Endothelial cell of umbilical vein (primary cell): ENCODE data around the gene INTS2. TPM values are rescaled to one million over a fixed set of nuclear protein-coding genes. Genes with fewer than 3 reads are reported as not detected.

Experiments used
- BruUV-seq: library from RNA; stranded (reverse); fragments of 400-500 nt; replicated peaks from 2 replicates; lab custom pipeline; 2021; lab: Mats Ljungman, UMichigan
- CTCF ChIA-PET: fragments of 300-600, 350-600 bp; sonication (Branson Sonifier 250); formaldehyde crosslinking; loops from one replicate; lab custom pipeline; 2021; ENCODE audit warnings: antibody characterized with exemption, inconsistent platforms; lab: Charles Lee
- POLR2A ChIA-PET: fragments of 300-600, 350-600 bp; sonication (Branson Sonifier 250); formaldehyde crosslinking; loops from one replicate; lab custom pipeline; 2021; ENCODE audit warnings: antibody characterized with exemption, inconsistent platforms; lab: Charles Lee
- DNase-seq: peaks from one replicate; pipeline ENCODE4 v3.0.0-alpha.2; 2011; ENCODE audit warnings: low read depth, low spot score
- FAIRE-seq: peaks from 2 replicates; lab custom pipeline; 2011; peaks lifted over from hg19 to GRCh38; lab: Jason Lieb, UNC
- H2AFZ ChIP-seq: 2 replicates; pipeline ENCODE4 v1.6.0; 2012; ENCODE audit warnings: low read depth, low read length, control low read depth, inconsistent platforms
- H3K27ac ChIP-seq: 2 replicates; pipeline ENCODE4 v1.5.1; 2011; ENCODE audit warnings: low read depth, mild to moderate bottlenecking, control low read depth, low read length, moderate library complexity; ENCODE audit not compliant: insufficient read depth
- H3K27me3 ChIP-seq, 2 experiments: 2 replicates each; pipeline versions ENCODE4 v1.6.0 to v1.6.1; 2011; ENCODE audit warnings: low read length in 2 of 2, mixed read lengths in 1 of 2; ENCODE audit not compliant: control insufficient read depth in 2 of 2, insufficient read depth in 2 of 2
- H3K36me3 ChIP-seq, 2 experiments: 2 replicates in 1 of 2; 3 replicates in 1 of 2; pipeline ENCODE4 v1.5.1; 2011; ENCODE audit warnings: low read length in 2 of 2, mild to moderate bottlenecking in 1 of 2, moderate library complexity in 1 of 2; ENCODE audit not compliant: control insufficient read depth in 2 of 2, insufficient read depth in 2 of 2; ENCODE audit errors: extremely low read depth in 1 of 2
- H3K4me1 ChIP-seq: 3 replicates; pipeline ENCODE4 v1.5.1; 2011; ENCODE audit warnings: mild to moderate bottlenecking, low read length; ENCODE audit not compliant: control insufficient read depth, insufficient read depth; ENCODE audit errors: extremely low read depth
- H3K4me2 ChIP-seq: 2 replicates; pipeline ENCODE4 v1.6.1; 2011; ENCODE audit warnings: low read length, control low read depth, mixed read lengths; ENCODE audit not compliant: insufficient read depth
- H3K4me3 ChIP-seq, 3 experiments: fragments of 200-600 bp in 1 of 3; sonication (generic), shearing (Covaris generic) in 1 of 3; replicated peaks in 1 of 3; 2 replicates each; pipeline ENCODE4 v1.5.1; 2011 to 2016; ENCODE audit warnings: control low read depth in 3 of 3, low read length in 3 of 3, mild to moderate bottlenecking in 2 of 3, inconsistent platforms in 1 of 3, low read depth in 1 of 3, moderate library complexity in 1 of 3; ENCODE audit not compliant: insufficient read depth in 1 of 3
- H3K79me2 ChIP-seq: 2 replicates; pipeline ENCODE4 v1.6.0; 2012; ENCODE audit warnings: low read length, inconsistent platforms; ENCODE audit not compliant: control insufficient read depth, insufficient read depth
- H3K9ac ChIP-seq: replicated peaks from 2 replicates; pipeline ENCODE3; 2011; ENCODE audit warnings: low read length, control low read depth; ENCODE audit not compliant: insufficient read depth; ENCODE audit errors: extremely low read depth
- H3K9me1 ChIP-seq: replicated peaks from 3 replicates; pipeline ENCODE4 v1.6.0; 2011; ENCODE audit warnings: mild to moderate bottlenecking, low read length; ENCODE audit not compliant: control insufficient read depth, insufficient read depth; ENCODE audit errors: extremely low read depth
- H3K9me3 ChIP-seq: replicated peaks from 2 replicates; pipeline ENCODE4 v1.5.1; 2012; ENCODE audit warnings: low read length, inconsistent platforms; ENCODE audit not compliant: control insufficient read depth, insufficient read depth
- H4K20me1 ChIP-seq: replicated peaks from 2 replicates; pipeline ENCODE3; 2011; ENCODE audit warnings: mild to moderate bottlenecking, low read length; ENCODE audit not compliant: control insufficient read depth, insufficient read depth; ENCODE audit errors: extremely low read depth
- EZH2 ChIP-seq: IDR thresholded peaks from 2 replicates; pipeline ENCODE4 v1.6.1; 2012; ENCODE audit warnings: borderline replicate concordance, low read depth, mild to moderate bottlenecking, moderate library complexity, low read length, inconsistent platforms; ENCODE audit not compliant: severe bottlenecking
- FOS ChIP-seq: IDR thresholded peaks from 2 replicates; pipeline ENCODE4 v1.6.1; 2011; ENCODE audit warnings: mild to moderate bottlenecking, low read length, moderate library complexity, borderline replicate concordance; ENCODE audit not compliant: insufficient read depth
- GATA2 ChIP-seq: IDR thresholded peaks from 2 replicates; pipeline ENCODE4 v1.7.0; 2011; ENCODE audit warnings: low read depth, mild to moderate bottlenecking, moderate library complexity, mixed read lengths, low read length; ENCODE audit not compliant: insufficient read length, insufficient read depth
- JUN ChIP-seq: IDR thresholded peaks from 2 replicates; pipeline ENCODE4 v1.6.1; 2011; ENCODE audit warnings: borderline replicate concordance, low read depth; ENCODE audit not compliant: insufficient read length, insufficient read depth
- MAX ChIP-seq: IDR thresholded peaks from 2 replicates; pipeline ENCODE4 v1.6.1; 2011; ENCODE audit not compliant: insufficient read depth, insufficient read length
- MYC ChIP-seq: IDR thresholded peaks from one replicate; pipeline ENCODE4 v1.6.1; 2011; ENCODE audit warnings: mild to moderate bottlenecking, low read depth, low read length
- POLR2A ChIP-seq: IDR thresholded peaks from 2 replicates; pipeline ENCODE4 v1.6.1; 2012; ENCODE audit warnings: low read depth, mild to moderate bottlenecking, control low read depth, low read length
- POLR2AphosphoS5 ChIP-seq: IDR thresholded peaks from 2 replicates; pipeline ENCODE4 v1.6.1; 2012; ENCODE audit warnings: low read depth, mild to moderate bottlenecking, control low read depth, low read length, moderate library complexity; ENCODE audit not compliant: insufficient read depth
- dilution Hi-C: fragments of 300-500 bp; cut with MboI; formaldehyde crosslinking; loops from one replicate; pipeline ENCODE4 v1.15.0; 2019; ENCODE audit warnings: low sequenced_read_pairs; ENCODE audit not compliant: extremely low pct_ligation_motif_present
- intact Hi-C: fragments of 100-400 bp; cut with micrococcal nuclease; formaldehyde crosslinking; loops from one replicate; pipeline ENCODE4 v1.10.0; 2022
- polyA plus RNA-seq, 4 experiments: library from polyadenylated mRNA; depleted of rRNA in 3 of 4; stranded (reverse) in 3 of 4; unstranded in 1 of 4; fragments of >200 nt; gene quantifications; 2 replicates each; pipeline versions ENCODE4 v1.2.1 to v1.2.3, GENCODE V29; 2011 to 2012; ENCODE audit warnings: missing spikeins in 1 of 4
- total RNA-seq: library from RNA; stranded (reverse); gene quantifications from 2 replicates; pipeline ENCODE4 v1.2.3, GENCODE V29; 2021
- TF ChIP-seq, protein P1 (sequence below), 2 donors: IDR thresholded peaks; 1 replicate in 1 of 2; 2 replicates in 1 of 2; pipeline ENCODE4 v1.5.1; 2011; ENCODE audit warnings: low read length in 2 of 2, mild to moderate bottlenecking in 2 of 2, moderate library complexity in 2 of 2, control low read depth in 1 of 2, inconsistent platforms in 1 of 2, low read depth in 1 of 2; ENCODE audit not compliant: insufficient read depth in 1 of 2; ENCODE audit errors: extremely low read depth in 1 of 2

The INTS2 gene
- total and polyA plus RNA-seq, 2 donors (not counting 3 experiments of a cell fraction or from before 2014, with no cell fraction given) = 6.2 to 13.4 TPM

GRCh38 chr17:61903251-61903650 is 24.5 kb downstream of the INTS2 start:
- no peaks in the 10 kb centered on the region for H3K79me2 ChIP-seq
- dilution Hi-C loops (no loop called here), intact Hi-C loops (no loop called here)
- H3K4me1 ChIP-seq = no peaks in the 10 kb centered on the region
- no peak for TF ChIP-seq MAX
- no peak overlapping the region for H3K4me3 ChIP-seq
- H2AFZ ChIP-seq = no peak overlapping the region
- peaks cover 0 to 3% of the 10 kb centered on the region in 2 experiments for H3K36me3 ChIP-seq
- H3K9me1 ChIP-seq = no peaks in the 10 kb centered on the region
- H3K4me2 ChIP-seq = no peak overlapping the region
- H3K27me3 ChIP-seq = no peaks in the 10 kb centered on the region
- H3K27ac ChIP-seq = no peak overlapping the region
- no peak for FAIRE-seq
- no peaks in the 10 kb centered on the region for H3K9me3 ChIP-seq
- ChIA-PET CTCF (no interaction called here), POLR2A (no interaction called here)
- H3K9ac ChIP-seq = no peak overlapping the region
- H4K20me1 ChIP-seq = no peaks in the 10 kb centered on the region
- no TSS peak for BruUV-seq
- no peak for DNase-seq

DNA sequence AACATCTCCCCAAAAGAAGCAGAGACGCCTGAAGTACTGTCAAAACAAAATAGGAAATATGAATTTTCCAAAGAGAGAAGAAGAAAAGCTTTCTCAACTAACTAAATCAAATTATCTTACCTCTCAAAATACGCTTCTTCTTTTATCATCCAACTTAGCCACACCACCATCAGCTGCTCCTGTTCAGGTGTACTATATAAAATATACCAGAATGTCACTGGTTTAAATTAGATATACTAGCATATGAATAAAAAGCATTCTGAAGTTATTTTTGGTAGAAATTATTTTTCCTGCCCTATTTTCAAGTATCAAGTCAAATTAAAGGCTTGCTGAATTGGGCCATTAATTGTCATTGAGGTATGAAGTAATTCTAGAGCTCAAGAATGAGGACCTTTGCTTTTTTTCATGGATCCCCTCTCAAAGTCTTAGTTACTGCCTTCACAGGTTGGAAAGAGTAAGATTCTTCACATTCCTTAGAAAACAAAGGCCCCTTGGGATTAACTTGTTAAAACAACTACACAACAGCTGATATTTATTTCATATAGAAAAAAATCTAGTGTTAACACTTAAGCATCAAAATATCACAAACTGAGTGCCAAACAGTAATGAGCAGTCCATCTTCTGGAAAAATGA is 30.1 kb downstream of the INTS2 start:
- H3K27ac ChIP-seq = no peak overlapping the region
- dilution Hi-C loops = no loop called here
- intact Hi-C loops = no loop called here
- H3K9me3 ChIP-seq = no peaks in the 10 kb centered on the region
- no peaks in the 10 kb centered on the region for H3K27me3 ChIP-seq
- H3K36me3 ChIP-seq = peaks cover 0 to 2% of the 10 kb centered on the region in 2 experiments
- FAIRE-seq (no peak), DNase-seq (no peak)
- H4K20me1 ChIP-seq = no peaks in the 10 kb centered on the region
- H3K4me1 ChIP-seq = no peaks in the 10 kb centered on the region
- CTCF ChIA-PET = no interaction called here
- TF ChIP-seq EZH2 (no peak), POLR2A (no peak), GATA2 (no peak), POLR2AphosphoS5 (no peak), FOS (no peak), MAX (no peak), JUN (no peak), MYC (no peak)
- TF ChIP-seq, protein P1, sequence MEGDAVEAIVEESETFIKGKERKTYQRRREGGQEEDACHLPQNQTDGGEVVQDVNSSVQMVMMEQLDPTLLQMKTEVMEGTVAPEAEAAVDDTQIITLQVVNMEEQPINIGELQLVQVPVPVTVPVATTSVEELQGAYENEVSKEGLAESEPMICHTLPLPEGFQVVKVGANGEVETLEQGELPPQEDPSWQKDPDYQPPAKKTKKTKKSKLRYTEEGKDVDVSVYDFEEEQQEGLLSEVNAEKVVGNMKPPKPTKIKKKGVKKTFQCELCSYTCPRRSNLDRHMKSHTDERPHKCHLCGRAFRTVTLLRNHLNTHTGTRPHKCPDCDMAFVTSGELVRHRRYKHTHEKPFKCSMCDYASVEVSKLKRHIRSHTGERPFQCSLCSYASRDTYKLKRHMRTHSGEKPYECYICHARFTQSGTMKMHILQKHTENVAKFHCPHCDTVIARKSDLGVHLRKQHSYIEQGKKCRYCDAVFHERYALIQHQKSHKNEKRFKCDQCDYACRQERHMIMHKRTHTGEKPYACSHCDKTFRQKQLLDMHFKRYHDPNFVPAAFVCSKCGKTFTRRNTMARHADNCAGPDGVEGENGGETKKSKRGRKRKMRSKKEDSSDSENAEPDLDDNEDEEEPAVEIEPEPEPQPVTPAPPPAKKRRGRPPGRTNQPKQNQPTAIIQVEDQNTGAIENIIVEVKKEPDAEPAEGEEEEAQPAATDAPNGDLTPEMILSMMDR (IDR thresholded peaks at IDR 0.05; ENCODE audit: extremely low read depth in 1 of 2, insufficient read depth in 1 of 2, low read depth in 1 of 2, low read length in 2 of 2) = no peak
- no peak overlapping the region for H2AFZ ChIP-seq
- H3K79me2 ChIP-seq = no peaks in the 10 kb centered on the region
- H3K9ac ChIP-seq = no peak overlapping the region
- no TSS peak for BruUV-seq
- H3K9me1 ChIP-seq = no peaks in the 10 kb centered on the region
- no peak overlapping the region for H3K4me2 ChIP-seq
- POLR2A ChIA-PET = no interaction called here
- H3K4me3 ChIP-seq = no peak overlapping the region
